GM23338 (cell line): ENCODE data around the gene TCF7L2. TPM values are rescaled to one million over a fixed set of nuclear protein-coding genes. Genes with fewer than 3 reads are reported as not detected.

Experiments used
- ATAC-seq: fragments of 200-7000 bp; cut with Tn5 transposase; 3 replicates; pipeline ENCODE4 v1.9.1; 2020
- DNase-seq: peaks from one replicate; pipeline ENCODE4 v3.0.0-alpha.2; 2015; ENCODE audit warnings: low spot score
- H2AFZ ChIP-seq: fragments of 200-600 bp; sonication (generic); 2 replicates; pipeline ENCODE4 v1.8.0; 2016; ENCODE audit warnings: antibody characterized with exemption, mild to moderate bottlenecking, moderate library complexity
- H3F3A ChIP-seq: fragments of 200-600 bp; sonication (generic); replicated peaks from 2 replicates; pipeline ENCODE4 v1.8.0; 2017; ENCODE audit warnings: antibody characterized with exemption, mixed run types, low read depth
- H3K27ac ChIP-seq: fragments of 200-600 bp; sonication (generic); 2 replicates; pipeline ENCODE4 v1.6.1; 2016; ENCODE audit warnings: low read depth
- H3K27me3 ChIP-seq: fragments of 200-600 bp; sonication (generic); 2 replicates; pipeline ENCODE4 v1.8.0; 2016; ENCODE audit warnings: mild to moderate bottlenecking, mixed run types, moderate library complexity; ENCODE audit not compliant: insufficient read depth
- H3K36me3 ChIP-seq: fragments of 200-600 bp; sonication (generic); 2 replicates; pipeline ENCODE4 v1.8.0; 2016; ENCODE audit warnings: mild to moderate bottlenecking; ENCODE audit not compliant: insufficient read depth
- H3K4me1 ChIP-seq: fragments of 200-600 bp; sonication (generic); 2 replicates; pipeline ENCODE4 v1.8.0; 2016; ENCODE audit warnings: mild to moderate bottlenecking, moderate library complexity; ENCODE audit not compliant: insufficient read depth
- H3K4me2 ChIP-seq: fragments of 200-600 bp; sonication (generic); 2 replicates; pipeline ENCODE4 v1.7.1; 2017; ENCODE audit warnings: mixed run types
- H3K4me3 ChIP-seq: fragments of 200-600 bp; sonication (generic); 2 replicates; pipeline ENCODE4 v1.6.1; 2016; ENCODE audit warnings: mixed run types
- H3K79me2 ChIP-seq: fragments of 200-600 bp; sonication (generic); replicated peaks from 2 replicates; pipeline ENCODE4 v1.8.0; 2017; ENCODE audit warnings: mild to moderate bottlenecking; ENCODE audit not compliant: insufficient read depth
- H3K9me2 ChIP-seq: fragments of 200-600 bp; sonication (generic); 2 replicates; pipeline ENCODE4 v1.8.0; 2017; ENCODE audit not compliant: insufficient read depth
- H4K20me1 ChIP-seq: fragments of 200-600 bp; sonication (generic); replicated peaks from 2 replicates; pipeline ENCODE4 v1.8.0; 2017; ENCODE audit warnings: mild to moderate bottlenecking; ENCODE audit not compliant: insufficient read depth
- H3K27ac Mint-ChIP-seq: 2 replicates; pipeline ENCODE4 v1.8.0; 2020; ENCODE audit warnings: inconsistent platforms, mild to moderate bottlenecking, moderate library complexity, mixed read lengths
- H3K27me3 Mint-ChIP-seq: 3 replicates; pipeline ENCODE4 v1.8.0; 2022; ENCODE audit warnings: low read depth, mild to moderate bottlenecking, moderate library complexity, mixed read lengths, inconsistent platforms; ENCODE audit not compliant: insufficient read depth, poor library complexity
- H3K36me3 Mint-ChIP-seq: 3 replicates; pipeline ENCODE4 v1.8.0; 2021; ENCODE audit warnings: low read depth, mild to moderate bottlenecking, inconsistent platforms, moderate library complexity, mixed read lengths
- H3K4me1 Mint-ChIP-seq: 3 replicates; pipeline ENCODE4 v1.8.0; 2020; ENCODE audit warnings: mild to moderate bottlenecking, inconsistent platforms, mixed read lengths
- H3K4me3 Mint-ChIP-seq: 3 replicates; pipeline ENCODE4 v1.8.0; 2021; ENCODE audit warnings: moderate library complexity, mild to moderate bottlenecking, inconsistent platforms, mixed read lengths
- H3K9me3 Mint-ChIP-seq: 3 replicates; pipeline ENCODE4 v1.8.0; 2020; ENCODE audit warnings: moderate library complexity, mild to moderate bottlenecking, inconsistent platforms, mixed read lengths
- CREB1 ChIP-seq: fragments of 250-450 bp; sonication (Bioruptor Pico); IDR thresholded peaks from 2 replicates; pipeline ENCODE4 v1.5.0; 2020; ENCODE audit warnings: low read depth, mild to moderate bottlenecking, moderate library complexity
- CTCF ChIP-seq, 2 experiments: fragments of 200-600 bp in 1 of 2; sonication (generic) in 1 of 2; conservative IDR thresholded peaks; 2 replicates each; pipeline versions ENCODE4 v1.5.1 to v1.6.1; 2016 to 2017; ENCODE audit warnings: antibody characterized with exemption in 2 of 2, low read depth in 2 of 2, mild to moderate bottlenecking in 2 of 2, moderate library complexity in 1 of 2
- ETS1 ChIP-seq: IDR thresholded peaks from 2 replicates; pipeline ENCODE4 v1.6.1; 2016; ENCODE audit warnings: antibody characterized with exemption
- EZH2 ChIP-seq: fragments of 200-600 bp; sonication (generic); IDR thresholded peaks from one replicate; pipeline ENCODE4 v1.8.0; 2017; ENCODE audit warnings: antibody characterized with exemption, mild to moderate bottlenecking, low read depth; ENCODE audit not compliant: unreplicated experiment
- EZH2phosphoT487 ChIP-seq: fragments of 200-600 bp; sonication (generic); IDR thresholded peaks from one replicate; pipeline ENCODE4 v1.8.1; 2018; ENCODE audit warnings: antibody characterized with exemption; ENCODE audit not compliant: unreplicated experiment
- NANOG ChIP-seq: IDR thresholded peaks from 2 replicates; pipeline ENCODE4 v1.6.1; 2016; ENCODE audit warnings: antibody characterized with exemption, borderline replicate concordance
- POLR2AphosphoS5 ChIP-seq: IDR thresholded peaks from 2 replicates; pipeline ENCODE4 v1.6.1; 2016; ENCODE audit warnings: antibody characterized with exemption, low read depth
- STAT1 ChIP-seq: IDR thresholded peaks from one replicate; pipeline ENCODE4 v1.6.1; 2016; ENCODE audit warnings: antibody characterized with exemption; ENCODE audit not compliant: unreplicated experiment
- ZNF114 ChIP-seq: fragments of 250-450 bp; sonication (Bioruptor Pico); IDR thresholded peaks from 2 replicates; pipeline ENCODE4 v1.5.0; 2020; ENCODE audit warnings: mild to moderate bottlenecking, moderate library complexity
- ZNF331 ChIP-seq: fragments of 250-450 bp; sonication (Bioruptor Pico); IDR thresholded peaks from 2 replicates; pipeline ENCODE4 v1.5.0; 2020; ENCODE audit warnings: low read depth, mild to moderate bottlenecking, moderate library complexity
- polyA plus RNA-seq: library from polyadenylated mRNA; unstranded; fragments of >200 nt; fragmentation: Nextera tagmentation; extraction: Ambion mirVana; gene quantifications from 2 replicates; pipeline ENCODE4 v1.2.1, GENCODE V29; 2016
- total RNA-seq: library from RNA; depleted of rRNA; stranded (reverse); fragments of >200 nt; shearing (Covaris generic); gene quantifications from 2 replicates; pipeline ENCODE4 v1.2.3, GENCODE V29; 2014
- TF ChIP-seq, protein P1 (sequence below): IDR thresholded peaks from one replicate; pipeline ENCODE4 v1.6.1; 2018; ENCODE audit warnings: antibody characterized with exemption; ENCODE audit not compliant: unreplicated experiment

TCF7L2 gene
- total and polyA plus RNA-seq, 2 experiments from 2014 or later: 32.2 to 80.8 TPM

DNA sequence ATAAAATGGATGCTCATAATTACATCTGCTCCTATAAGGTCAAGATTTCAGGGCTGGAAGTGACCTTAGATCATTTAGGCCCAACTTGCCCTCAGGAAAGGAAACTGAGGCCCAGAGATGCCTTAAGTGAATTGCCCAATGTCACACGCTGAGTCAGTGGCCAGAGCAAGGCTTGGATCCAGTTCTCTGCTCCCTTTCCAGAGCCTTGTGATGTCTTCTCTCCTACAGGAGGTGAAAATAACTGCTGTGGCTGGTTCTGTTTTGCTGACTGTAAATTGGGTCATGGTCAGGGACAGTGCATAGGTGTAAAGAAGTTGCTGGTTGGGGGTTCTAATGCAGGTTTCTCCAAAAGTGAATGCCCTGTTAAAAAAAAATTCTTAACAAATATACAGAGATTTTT is 91.3 kb downstream of the TCF7L2 start (continued):
- no peak for TF ChIP-seq CTCF (conservative IDR thresholded peaks at IDR 0.05; ENCODE audit: low read depth in 2 of 2)

- H3K79me2 ChIP-seq: peaks cover 100% of the 10 kb centered on the region
- peak overlapping the region; percentile 6; the same call in 1 of the 2 replicates for H3K27ac Mint-ChIP-seq
- TF ChIP-seq STAT1 (no peak), EZH2 (no peak), CREB1 (CRISPR knock-in tag) (no peak), ETS1 (no peak), EZH2phosphoT487 (no peak), CTCF (conservative IDR thresholded peaks at IDR 0.05; ENCODE audit: low read depth in 2 of 2) (no peak), ZNF331 (no peak), NANOG (no peak), ZNF114 (CRISPR knock-in tag) (no peak), POLR2AphosphoS5 (no peak)
- TF ChIP-seq, protein P1, sequence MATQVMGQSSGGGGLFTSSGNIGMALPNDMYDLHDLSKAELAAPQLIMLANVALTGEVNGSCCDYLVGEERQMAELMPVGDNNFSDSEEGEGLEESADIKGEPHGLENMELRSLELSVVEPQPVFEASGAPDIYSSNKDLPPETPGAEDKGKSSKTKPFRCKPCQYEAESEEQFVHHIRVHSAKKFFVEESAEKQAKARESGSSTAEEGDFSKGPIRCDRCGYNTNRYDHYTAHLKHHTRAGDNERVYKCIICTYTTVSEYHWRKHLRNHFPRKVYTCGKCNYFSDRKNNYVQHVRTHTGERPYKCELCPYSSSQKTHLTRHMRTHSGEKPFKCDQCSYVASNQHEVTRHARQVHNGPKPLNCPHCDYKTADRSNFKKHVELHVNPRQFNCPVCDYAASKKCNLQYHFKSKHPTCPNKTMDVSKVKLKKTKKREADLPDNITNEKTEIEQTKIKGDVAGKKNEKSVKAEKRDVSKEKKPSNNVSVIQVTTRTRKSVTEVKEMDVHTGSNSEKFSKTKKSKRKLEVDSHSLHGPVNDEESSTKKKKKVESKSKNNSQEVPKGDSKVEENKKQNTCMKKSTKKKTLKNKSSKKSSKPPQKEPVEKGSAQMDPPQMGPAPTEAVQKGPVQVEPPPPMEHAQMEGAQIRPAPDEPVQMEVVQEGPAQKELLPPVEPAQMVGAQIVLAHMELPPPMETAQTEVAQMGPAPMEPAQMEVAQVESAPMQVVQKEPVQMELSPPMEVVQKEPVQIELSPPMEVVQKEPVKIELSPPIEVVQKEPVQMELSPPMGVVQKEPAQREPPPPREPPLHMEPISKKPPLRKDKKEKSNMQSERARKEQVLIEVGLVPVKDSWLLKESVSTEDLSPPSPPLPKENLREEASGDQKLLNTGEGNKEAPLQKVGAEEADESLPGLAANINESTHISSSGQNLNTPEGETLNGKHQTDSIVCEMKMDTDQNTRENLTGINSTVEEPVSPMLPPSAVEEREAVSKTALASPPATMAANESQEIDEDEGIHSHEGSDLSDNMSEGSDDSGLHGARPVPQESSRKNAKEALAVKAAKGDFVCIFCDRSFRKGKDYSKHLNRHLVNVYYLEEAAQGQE: no peak
These were observed 92.0 kb downstream of the TCF7L2 start for GRCh38 chr10:113041841-113042750.

More at GRCh38 chr10:113041841-113042750, 92.0 kb downstream of the TCF7L2 start:
- H3F3A ChIP-seq: peaks cover 3% of the 10 kb centered on the region; the same call in 1 of the 2 replicates
- no peak overlapping the region for H3K4me3 ChIP-seq
- peaks cover 15% of the 10 kb centered on the region for H3K36me3 ChIP-seq
- ATAC-seq (no peak), DNase-seq (no peak)
- Mint-ChIP-seq H3K4me1 (peaks cover 70% of the 10 kb centered on the region), H3K4me3 (no peak overlapping the region), H3K36me3 (peaks cover 48% of the 10 kb centered on the region), H3K9me3 (no peaks in the 10 kb centered on the region), H3K27me3 (peaks cover 18% of the 10 kb centered on the region)
- no peaks in the 10 kb centered on the region for H3K9me2 ChIP-seq
- H4K20me1 ChIP-seq: peaks cover 84% of the 10 kb centered on the region
- H3K4me1 ChIP-seq: peaks cover 46% of the 10 kb centered on the region
- no peak overlapping the region for H3K4me2 ChIP-seq
- peak overlapping the region; percentile 4; the same call in 1 of the 2 replicates for H3K27ac ChIP-seq
- no peak overlapping the region for H2AFZ ChIP-seq
- no peaks in the 10 kb centered on the region for H3K27me3 ChIP-seq
